GM19328 (cell line): ENCODE data around the gene ZNF23.

ENCODE experiments used
- ATAC-seq: cut with Tn5 transposase; IDR thresholded peaks from one replicate; pipeline ENCODE4 v1.9.1; 2021; ENCODE audit warnings: mild to moderate bottlenecking, moderate library complexity; ENCODE audit not compliant: unreplicated experiment

Gene ZNF23

DNA sequence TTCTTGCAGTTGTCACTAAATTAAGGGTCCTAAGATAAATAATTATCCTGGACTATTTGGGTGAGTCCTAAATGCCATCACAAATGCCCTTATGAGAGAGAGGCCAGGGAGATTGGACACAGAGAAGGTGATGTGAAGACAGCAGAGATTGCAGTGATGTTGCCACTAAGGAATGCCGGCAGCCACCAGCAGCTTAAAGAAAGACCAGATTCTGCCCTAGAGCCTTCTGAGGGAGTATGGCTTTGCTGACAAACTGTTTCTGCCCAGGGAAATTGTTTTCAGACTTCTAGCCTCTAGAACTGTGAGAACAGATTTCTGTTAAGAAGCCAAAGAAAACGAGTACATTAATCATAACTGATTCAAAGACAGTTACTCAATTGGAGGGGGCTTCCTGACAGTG, 10.0 kb upstream of the ZNF23 start:
- no peak for ATAC-seq

DNA sequence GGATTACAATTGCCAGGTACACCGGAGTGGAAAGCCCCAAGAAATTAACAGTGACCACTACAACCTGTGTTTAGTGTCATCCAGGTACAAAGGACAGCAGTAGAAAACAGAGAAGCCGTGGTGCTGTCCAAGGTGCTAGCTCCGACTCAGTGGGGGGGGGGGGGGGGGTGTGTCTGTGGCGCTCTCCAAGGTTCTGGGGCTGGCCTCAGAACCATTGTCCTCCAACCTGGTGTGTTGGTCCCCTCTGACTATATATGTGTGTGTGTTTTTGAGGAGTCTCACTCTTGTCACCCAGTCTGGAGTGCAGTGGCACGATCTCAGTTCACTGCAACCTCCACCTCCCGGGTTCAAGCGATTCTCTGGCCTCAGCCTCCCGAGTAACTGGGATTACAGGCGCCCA, 5.8 kb upstream of the ZNF23 start:
- no peak for ATAC-seq

DNA sequence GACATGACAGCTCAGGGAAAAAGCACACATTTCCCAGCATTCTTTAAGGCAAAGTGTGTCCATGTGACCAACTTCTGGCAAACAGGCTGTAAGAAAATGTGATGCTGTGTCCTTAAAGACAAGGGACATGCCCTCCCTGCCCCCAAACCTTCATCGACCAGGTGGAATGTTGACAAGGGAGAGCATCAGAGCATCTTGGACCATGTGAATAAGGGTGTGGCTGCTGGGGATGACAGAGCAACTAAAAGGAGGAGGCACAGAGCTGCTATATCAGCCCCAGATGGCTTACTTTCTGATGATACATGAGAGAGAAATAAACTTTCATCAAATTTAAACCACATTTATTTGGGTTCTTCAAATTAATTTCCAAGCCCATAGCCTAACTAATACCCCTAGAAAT, 2.2 kb upstream of the ZNF23 start:
- no peak for ATAC-seq

DNA sequence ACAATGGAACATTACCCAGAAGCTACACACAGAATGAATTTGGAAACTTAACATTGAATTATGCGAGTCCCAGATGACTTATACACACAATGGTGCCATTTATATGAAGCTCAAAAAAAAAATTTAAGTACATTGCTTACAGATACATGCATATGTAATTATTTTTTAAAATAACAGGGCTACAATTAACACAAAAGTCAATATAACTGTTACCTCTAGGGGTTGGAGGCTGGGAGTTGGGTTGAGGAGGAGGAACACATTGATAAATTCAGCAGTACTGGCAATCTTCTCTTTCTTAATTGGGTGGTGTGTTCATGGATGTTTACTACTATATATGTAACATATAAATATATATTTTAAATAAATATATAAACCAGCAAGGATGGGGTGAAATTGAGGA, 1.1 kb downstream of the ZNF23 start:
- no peak for ATAC-seq

DNA sequence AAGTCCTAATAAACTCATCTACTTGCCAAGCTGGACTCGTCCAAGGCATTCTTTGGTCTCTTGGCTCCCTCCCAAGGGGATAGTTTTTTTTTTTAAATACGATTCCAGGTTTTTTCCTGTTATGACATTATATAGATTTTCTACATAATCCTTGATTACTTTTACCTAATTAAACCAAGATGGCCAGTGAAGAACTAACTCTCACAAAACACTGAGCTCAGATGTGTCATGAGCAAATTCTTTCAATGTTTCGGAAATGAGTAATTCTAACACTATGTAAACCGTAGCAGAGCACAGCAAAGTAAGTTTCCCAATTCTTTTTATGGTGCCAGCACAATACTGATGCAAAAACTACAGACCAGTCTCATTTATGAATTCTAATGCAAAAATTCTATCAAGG, 1.8 kb downstream of the ZNF23 start:
- ATAC-seq: no peak

DNA sequence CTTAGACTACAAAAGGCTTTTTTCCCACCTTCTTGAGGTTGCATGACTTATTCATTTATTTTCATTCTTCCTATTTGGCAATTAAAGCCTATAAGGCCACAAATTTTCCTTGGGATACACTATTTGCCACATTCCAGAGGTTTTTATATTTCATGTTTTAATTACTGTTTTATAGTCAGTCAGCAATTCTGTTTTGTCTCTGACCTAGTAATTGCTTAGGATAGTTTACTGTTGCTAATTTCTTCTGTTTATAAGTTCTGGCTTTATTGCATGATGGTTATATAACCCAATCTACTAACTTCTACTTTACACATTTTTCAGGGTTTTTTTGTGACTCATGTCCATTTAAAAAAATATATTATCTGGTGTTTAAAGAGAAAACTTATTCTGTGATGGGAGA, 2.5 kb downstream of the ZNF23 start:
- no peak for ATAC-seq

DNA sequence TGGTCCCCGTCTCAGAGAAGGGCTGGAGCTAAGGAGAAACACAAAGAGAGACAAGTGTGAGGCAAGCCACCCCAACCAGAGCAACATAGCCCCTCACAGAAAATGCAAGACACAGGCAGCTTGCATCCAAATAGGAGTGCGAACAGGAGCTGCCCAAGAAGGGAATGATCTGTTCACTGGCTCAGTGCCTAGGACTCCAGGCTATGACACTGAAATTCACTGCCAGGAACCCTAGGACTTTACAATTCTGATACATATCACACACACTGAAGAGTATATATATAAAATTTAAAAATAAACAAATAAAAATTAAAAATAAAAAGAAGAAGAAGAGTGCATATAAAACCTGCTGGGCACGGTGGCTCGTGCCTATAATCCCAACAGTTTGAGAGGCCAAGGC, 5.2 kb downstream of the ZNF23 start:
- ATAC-seq: no peak

DNA sequence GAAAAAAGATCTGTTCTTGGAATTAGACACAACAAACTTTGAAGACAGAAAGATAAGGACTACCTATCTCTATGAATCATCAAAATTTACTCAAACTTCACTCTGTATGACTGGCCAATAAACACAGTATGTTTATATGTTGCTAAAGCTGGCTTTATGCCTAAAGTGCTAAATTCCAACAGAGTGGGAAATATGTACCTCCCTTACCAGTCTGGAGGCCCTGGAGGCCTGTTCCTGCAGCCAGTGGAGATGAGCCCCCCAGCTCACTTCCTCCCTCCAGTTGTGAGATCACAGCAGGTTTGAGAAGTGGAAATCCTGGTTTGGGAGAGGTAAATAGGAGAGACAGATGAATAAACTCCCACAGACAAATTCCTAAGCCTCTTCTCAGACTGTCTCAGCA, 9.0 kb downstream of the ZNF23 start:
- ATAC-seq: no peak

DNA sequence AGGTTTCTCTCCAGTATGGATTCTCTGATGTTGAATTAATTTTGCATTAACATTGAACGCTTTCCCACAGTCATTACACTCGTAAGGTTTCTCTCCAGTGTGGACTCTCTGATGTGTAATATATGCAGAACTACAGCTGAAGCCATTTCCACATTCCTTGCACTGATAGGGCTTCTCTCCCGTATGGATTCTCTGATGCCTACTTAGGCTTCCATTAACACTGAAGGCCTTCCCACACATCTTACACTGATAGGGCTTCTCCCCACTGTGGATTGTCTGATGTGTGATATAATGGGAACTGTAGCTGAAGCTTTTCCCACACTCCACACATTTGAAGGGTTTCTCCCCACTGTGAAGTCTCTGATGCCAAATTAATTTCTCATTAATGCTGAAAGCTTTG, 13.0 kb downstream of the ZNF23 start:
- no peak for ATAC-seq

DNA sequence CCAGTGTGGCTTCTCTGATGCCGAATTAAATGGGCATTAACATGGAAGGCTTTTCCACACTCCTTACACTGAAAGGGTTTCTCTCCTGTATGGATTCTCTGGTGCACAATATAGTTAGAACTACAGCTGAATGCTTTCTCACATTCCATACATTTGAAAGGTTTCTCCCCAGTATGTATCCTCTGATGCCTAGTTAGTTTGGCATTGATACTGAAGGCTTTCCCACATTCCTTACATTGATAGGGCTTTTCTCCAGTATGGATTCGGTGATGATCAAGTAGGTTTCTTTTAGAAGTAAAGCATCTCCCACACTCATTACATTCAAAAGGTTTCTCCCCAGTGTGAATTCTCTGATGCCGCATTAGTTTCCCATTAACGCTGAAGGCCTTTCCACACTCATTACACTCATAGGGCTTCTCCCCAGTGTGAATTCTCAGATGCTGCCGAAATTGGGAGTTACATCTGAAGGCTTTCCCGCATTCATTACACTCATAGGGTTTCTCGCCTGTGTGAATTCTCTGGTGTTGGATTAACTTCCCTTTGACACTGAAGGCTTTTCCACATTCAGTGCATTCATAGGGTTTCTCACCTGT, 13.7 kb downstream of the ZNF23 start:
- no peak for ATAC-seq

DNA sequence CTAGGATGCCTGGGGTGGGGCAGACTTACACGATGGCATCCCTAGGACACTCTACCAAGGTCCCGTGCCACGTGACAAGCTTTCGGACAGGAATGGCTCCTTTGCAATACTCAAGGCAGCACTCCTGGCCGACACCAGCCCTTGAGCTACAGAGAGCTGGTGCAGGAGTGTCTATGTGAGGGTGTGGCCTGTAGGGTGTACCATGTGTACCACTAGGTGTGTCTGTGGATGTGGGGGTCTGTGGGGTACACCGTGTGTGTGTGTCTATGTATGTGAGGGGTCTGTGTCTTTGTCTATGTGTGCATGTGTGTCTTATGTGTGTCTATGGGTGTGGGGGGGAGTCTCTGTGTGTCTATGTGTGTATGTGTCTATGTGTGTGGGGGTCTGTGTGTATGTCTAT, 18.3 kb downstream of the ZNF23 start:
- no peak for ATAC-seq

DNA sequence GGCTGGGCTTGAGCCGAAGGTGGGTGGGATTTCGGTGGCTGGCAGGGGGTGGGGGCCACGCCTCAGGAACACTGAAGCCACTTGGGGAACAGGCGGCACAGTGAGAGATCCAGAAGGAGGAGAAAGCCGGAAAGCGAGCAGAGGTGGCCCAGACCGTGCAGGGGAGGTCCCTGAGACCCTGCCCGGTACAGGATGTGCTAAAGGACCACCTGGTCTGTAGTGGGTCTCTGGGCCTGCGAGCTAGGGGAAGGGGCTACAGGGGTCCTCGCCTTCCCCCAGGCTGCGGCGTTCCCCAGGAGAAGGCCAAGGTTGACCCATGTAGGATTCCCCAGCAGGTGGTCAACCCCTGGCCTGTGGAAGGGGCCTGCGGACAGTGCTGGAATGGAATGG, 20.0 kb downstream of the ZNF23 start, which contains the start of gene TLE7:
TSS of gene TLE7 (minus strand) at position 4 of the 390 bp plus-strand sequence. CDS start 8,730 bp downstream, outside the sequence.
- ATAC-seq: no peak

DNA sequence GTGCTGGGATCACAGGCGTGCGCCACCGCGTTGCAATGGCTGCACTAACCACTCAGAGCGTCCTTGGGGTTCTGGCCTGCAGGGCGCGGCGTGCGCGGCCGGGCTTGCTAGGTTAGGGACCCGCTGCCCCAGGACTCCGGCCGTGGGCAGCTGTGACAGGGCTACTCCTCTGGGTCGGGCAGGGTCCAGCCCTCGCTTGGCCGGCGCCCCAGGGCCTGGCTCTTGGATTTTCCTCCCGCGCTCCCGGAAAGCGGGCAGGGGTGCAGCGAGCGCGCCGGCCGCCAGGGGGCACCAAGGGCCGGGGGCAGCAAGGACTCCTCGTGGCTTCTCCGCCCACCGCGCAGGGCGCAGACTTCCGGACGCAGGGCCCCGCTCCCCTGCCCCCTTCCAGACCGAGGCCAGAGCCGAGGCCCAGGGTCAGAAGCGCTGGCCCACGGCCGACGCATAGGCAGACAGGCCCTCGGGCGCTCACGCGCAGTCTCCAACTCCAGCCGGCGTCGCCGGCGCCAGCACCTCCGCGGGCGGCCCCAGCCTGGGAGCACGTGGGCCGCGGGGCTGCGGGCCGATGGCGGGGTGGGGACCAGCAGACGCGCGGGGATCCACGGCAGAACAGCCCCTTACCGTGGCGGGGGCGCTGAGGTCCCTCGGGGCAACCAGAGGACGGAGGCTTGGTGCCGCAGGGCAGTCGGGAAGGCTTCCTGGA, 20.5 kb downstream of the ZNF23 start:
- no peak for ATAC-seq

DNA sequence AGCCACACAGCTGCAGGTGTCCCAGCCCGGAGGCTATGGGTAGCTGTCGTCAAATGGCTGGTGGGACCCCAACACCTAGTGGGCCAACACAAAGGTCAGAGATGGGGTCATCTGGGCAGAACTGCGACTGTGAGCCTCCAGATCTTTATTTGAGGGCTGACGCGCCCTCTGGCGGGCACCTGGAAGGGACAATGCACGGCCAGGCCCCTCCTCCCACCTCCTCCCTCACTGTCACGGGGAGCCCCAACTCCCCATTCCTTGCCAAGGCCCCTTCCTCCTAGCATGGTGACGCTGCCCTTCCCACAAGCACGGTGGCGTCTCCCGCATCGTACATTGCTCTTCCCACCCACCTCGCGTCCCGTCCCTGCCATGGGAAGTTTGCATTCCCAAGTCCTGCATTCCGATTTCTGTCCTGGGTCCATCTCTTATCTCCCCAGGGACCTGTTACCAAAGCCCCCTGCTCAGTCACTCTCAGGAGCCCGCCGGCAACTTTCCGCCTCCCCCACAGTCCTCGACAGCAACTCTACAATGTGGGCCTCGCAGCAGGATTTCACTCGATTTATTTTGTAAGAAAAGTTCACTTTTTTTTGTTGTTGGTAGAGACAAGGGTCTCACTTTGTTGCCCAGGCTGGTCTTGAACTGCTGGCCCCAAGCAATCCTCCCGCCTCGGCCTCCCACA, 21.2 kb downstream of the ZNF23 start:
- no peak for ATAC-seq

DNA sequence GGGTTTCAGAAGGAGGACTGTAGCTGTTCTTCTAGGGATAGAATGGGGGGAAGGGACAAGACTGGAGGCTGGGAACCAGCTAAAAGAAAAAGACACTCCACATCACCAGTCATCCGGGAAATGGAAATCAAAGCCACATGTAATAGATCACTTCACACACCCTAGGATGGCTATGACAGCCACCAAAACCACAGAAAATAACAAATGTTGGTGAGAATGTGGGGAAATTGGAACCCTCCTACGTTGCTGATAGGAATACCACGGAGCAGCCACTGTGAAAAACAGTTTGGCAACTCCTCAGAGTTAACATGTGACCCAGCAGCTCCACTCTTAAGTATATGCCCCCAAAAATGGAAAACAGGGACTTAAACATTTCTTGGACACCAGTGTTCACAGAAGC, 22.5 kb downstream of the ZNF23 start:
- no peak for ATAC-seq

DNA sequence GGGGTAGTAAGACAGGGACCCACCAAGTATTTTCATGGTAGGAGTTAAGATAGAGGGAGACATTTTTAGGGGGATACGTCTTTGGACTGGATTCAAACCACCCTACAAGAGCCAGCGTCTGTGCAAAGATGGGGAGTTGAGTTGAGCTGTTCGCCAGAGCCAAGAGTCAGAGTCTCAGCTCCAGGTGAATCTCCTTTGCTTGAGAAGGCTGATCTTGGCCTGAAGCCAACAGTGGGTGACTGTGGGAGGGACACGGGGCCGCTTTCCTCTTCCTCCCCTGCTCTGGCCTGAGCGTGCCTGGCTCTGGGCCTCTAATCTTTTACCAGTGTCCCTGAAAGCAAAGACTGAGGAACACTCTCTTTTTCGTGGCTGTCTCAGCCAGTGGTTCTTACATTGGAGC, 25.6 kb downstream of the ZNF23 start:
- no peak for ATAC-seq

DNA sequence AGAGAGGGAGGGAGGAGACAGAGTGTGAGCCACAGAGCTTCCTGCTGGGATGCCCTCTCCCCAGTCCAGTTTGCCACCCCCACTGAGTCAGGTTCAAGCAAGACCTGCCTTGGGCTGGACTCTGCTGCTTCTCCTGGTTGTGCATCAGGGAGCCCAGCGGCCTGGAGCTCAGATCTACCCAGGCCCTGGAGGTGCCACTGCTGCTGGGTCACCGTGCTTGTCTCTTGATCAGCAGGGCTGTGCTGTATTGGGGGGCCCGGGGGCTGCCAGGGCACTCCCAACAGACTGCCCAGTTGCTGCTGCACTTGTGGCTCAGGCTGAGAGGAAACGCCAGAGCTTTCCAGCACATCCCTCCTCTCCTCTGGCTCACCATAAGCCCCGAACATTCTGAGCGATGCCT, 29.1 kb downstream of the ZNF23 start:
- ATAC-seq: no peak

DNA sequence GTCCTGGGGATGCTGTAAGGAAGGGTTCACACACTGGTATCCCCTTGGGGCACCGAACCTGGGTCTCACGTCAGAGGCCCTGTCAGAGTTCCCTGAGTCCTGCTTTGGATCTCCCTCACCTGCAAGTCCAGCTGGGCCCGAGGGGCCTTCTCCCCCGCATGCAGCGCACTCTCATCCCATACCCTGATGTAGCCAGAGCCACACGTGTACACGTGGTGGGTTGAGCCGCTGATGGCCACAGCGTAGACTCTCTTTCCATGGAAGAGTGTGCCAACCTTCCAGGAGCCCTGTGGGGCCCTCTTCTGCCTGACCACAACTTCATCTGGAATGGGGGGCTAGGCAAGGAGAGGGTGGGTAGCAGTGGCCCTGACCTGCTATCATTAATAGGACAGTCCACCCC, 30.1 kb downstream of the ZNF23 start:
- no peak for ATAC-seq

DNA sequence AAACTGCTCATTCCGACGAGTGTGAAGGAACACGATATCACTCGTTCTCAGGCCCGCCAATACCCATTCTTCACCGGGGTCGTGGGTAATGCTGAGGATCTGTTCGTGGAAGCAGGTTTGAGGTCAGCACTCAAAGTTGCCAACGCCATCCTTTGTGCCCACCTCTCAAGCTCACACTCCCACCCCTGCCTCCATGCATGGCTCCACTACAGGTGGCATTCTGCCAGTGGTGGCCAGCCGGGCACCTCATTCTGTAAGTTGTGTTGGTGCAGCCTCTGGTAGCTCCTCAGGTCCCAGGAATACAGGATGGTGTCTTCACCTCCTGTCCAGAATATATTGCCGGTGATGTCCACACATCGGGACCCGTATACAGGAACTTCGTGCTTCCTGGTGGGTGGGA, 30.9 kb downstream of the ZNF23 start:
- no peak for ATAC-seq

DNA sequence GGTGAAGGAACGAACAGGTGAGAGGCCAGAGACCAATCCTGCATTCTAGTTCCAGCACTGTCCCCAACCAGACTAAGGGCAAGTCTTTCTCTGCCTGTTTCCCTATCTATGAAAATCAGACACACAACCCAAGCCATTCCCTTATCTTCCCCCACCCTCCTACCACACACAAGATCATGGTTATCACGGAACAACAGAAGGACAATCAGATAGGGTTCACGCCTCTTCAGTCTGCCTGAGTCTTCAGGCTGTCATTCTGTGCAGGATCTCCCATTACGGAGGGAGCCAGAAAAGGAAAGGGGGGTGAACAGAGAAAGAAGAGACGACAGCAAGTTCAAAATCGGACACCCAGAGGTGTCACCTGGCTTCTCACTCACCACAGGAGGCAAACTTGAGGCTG, 31.3 kb downstream of the ZNF23 start:
- no peak for ATAC-seq

DNA sequence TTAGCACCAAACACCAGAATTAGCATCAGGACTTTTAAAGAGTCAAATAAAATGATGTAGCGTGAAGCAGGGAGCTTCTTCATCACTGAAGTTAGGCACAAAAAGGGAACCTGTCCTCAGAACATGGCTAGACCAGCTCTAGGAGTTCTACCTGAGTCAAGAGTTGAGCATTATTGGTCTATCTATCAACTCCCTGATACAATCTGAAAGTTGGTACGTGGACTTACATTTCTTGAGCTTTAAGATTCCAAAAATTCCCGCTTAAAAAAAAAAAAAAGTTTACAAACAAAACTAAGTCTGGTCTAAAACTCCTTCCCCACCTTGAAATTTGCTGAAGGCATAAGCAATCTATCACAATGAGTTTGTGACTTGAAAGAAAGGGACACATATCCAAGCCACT, 32.5 kb downstream of the ZNF23 start:
- no peak for ATAC-seq

DNA sequence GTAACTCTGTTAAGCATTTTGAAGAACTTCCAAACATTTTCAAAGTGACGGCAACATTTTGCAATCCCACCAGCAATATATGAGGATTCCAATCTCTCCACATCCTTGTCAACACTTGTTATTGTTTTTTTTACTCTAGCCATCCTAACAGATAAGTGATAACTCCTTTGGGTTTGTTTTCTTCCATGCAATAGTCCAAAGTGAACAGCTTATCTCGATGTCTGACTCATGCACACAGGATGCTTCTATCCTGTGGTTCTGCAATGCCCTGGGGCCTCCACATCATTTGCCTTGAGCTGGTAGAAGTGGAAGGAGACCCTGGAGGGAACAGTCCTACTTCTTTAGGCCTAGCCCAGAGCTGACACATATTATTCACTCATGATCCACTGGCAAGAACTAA, 33.2 kb downstream of the ZNF23 start:
- no peak for ATAC-seq
